ENCODE measurements around the gene PLVAP. TPM values are rescaled to one million over a fixed set of nuclear protein-coding genes. Genes with fewer than 3 reads are reported as not detected.

The PLVAP gene
- total RNA-seq, 1 donor from 2014 or later, result 0.84 TPM

DNA sequence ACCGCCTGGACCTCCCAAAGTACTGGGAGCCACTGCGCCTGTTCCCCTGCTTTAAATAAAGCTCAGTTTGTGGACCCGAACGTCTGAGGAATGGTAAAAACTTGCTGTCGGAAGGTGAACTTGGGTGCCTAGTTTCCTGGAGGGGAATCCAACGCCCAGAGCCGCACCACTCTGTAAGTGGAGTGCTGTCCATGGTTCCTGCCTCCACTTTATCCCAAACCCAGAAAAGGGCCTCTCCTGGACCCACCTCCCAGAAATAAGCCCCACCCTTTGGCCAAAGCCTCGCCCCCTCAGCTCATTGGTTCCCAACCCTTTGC, 44.8 kb downstream of the PLVAP start:
- no peak overlapping the region for H3K4me3 Mint-ChIP-seq
- intact Hi-C loops (cut with micrococcal nuclease), result loop anchor here (10.0 kb wide), 1 partner anchor 422 kb away; the partner anchor contains the start of gene FCHO1
- peaks cover 6% of the 10 kb centered on the region for H3K27me3 Mint-ChIP-seq
- TF ChIP-seq, protein P1, sequence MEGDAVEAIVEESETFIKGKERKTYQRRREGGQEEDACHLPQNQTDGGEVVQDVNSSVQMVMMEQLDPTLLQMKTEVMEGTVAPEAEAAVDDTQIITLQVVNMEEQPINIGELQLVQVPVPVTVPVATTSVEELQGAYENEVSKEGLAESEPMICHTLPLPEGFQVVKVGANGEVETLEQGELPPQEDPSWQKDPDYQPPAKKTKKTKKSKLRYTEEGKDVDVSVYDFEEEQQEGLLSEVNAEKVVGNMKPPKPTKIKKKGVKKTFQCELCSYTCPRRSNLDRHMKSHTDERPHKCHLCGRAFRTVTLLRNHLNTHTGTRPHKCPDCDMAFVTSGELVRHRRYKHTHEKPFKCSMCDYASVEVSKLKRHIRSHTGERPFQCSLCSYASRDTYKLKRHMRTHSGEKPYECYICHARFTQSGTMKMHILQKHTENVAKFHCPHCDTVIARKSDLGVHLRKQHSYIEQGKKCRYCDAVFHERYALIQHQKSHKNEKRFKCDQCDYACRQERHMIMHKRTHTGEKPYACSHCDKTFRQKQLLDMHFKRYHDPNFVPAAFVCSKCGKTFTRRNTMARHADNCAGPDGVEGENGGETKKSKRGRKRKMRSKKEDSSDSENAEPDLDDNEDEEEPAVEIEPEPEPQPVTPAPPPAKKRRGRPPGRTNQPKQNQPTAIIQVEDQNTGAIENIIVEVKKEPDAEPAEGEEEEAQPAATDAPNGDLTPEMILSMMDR (IDR thresholded peaks at IDR 0.05), result no peak
- ChIA-PET POLR2A (interaction anchor here (1.0 to 2.0 kb wide), 2 partner anchors 23 to 59 kb away, joined by 3 to 13 read pairs; partner anchors contain the start of gene DDA1), CTCF (interaction anchor here (1.1 to 1.7 kb wide), 3 partner anchors 23 to 54 kb away, joined by 3 to 9 read pairs (median 3); partner anchors contain the start of genes DDA1 and MRPL34)
- DNase-seq (no peak), ATAC-seq (ENCODE audit: low read depth) (no peak)
- no peaks in the 10 kb centered on the region for H3K9me3 Mint-ChIP-seq
- H3K4me1 Mint-ChIP-seq, result peaks cover 39% of the 10 kb centered on the region
- no peak overlapping the region for H3K27ac Mint-ChIP-seq
- peaks cover 9% of the 10 kb centered on the region for H3K36me3 Mint-ChIP-seq (ENCODE audit: low read depth)

DNA sequence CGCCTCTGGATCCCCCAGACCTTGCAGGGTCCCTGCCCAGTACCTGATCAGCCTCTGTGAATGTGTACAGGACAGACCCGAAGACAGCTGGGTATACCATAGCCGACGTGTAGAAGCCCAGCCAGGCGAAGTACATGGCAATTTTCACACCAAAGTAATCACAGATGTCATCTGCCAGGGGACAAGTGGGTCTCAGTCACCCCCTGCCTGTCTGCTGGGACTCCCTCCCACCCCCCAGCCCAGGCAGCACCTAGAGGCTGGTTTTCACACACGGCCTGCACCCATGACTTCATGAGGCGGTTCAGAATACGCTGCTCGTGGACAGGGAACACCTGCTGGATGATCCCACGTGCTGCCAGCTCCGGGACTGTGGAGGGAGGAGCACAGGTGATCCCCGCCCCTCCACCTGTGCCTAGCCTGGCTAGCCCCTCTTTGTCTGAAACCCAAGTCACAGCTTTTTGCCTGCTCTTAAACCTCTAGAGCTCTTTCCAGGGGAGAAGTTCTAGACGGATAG, 46.0 kb downstream of the PLVAP start:
- ChIA-PET POLR2A (interaction anchor here (0.6 to 1.2 kb wide), 3 partner anchors 22 to 103 kb away, joined by 3 to 4 read pairs (median 3); partner anchors contain the start of gene DDA1), CTCF (no interaction called here)
- TF ChIP-seq, protein P1 (IDR thresholded peaks at IDR 0.05), result no peak
- intact Hi-C loops (cut with micrococcal nuclease), result loop anchor here (10.0 kb wide), 1 partner anchor 424 kb away; the partner anchor contains the start of gene FCHO1
- peaks cover 30% of the 10 kb centered on the region for H3K4me1 Mint-ChIP-seq
- no peak overlapping the region for H3K27ac Mint-ChIP-seq
- no peak for ATAC-seq (ENCODE audit: low read depth)
- H3K36me3 Mint-ChIP-seq (ENCODE audit: low read depth), result no peaks in the 10 kb centered on the region
- peaks cover 6% of the 10 kb centered on the region for H3K27me3 Mint-ChIP-seq
- H3K4me3 Mint-ChIP-seq, result no peak overlapping the region
- no peak for DNase-seq
- no peaks in the 10 kb centered on the region for H3K9me3 Mint-ChIP-seq

DNA sequence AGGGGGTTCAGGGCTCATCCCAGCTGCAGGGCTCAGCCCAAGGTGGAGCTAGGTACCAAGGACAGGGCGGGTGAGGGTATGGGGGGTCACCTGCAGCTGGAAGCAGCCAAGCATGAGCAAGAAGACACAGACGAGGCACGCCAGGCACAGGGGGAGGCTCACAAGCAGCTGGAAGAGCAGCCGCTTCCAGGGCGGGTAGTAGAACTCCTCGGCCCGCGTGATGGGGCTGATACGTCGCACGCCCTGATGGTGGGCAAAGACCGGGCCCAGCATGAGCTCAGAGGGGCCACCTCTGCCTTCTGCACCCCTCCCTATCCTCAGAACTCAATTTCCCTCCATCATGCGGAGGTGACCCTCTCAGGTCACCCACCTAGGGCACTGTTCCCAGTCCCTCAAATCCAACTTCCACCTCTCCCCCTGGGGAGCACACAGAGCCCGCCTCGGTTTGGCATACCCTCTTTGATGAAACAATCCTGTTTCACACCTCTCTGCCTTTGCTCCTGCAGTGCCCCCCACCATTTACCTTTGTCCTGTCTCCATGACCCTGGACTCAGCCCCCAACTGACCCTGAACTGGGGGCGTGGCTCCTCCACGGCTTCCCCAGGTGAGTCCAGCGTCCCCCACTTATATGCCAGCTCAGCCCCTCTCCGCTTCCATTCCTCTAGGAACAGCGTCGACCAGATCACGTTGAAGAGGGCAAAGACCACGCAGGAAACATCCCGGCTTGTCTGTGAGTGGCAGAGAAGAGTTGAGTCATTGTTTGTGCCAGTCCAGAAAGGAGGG, 46.7 kb downstream of the PLVAP start:
- peaks cover 6% of the 10 kb centered on the region for H3K27me3 Mint-ChIP-seq
- POLR2A ChIA-PET, result interaction anchor here (0.6 to 1.2 kb wide), 3 partner anchors 21 to 102 kb away, joined by 3 to 4 read pairs (median 3); partner anchors contain the start of gene DDA1
- no peaks in the 10 kb centered on the region for H3K36me3 Mint-ChIP-seq (ENCODE audit: low read depth)
- H3K27ac Mint-ChIP-seq, result no peak overlapping the region
- intact Hi-C loops (cut with micrococcal nuclease), result loop anchor here (10.0 kb wide), 1 partner anchor 424 kb away; the partner anchor contains the start of gene FCHO1
- peak overlapping the region; percentile 35 for H3K4me3 Mint-ChIP-seq
- no peak for ATAC-seq (ENCODE audit: low read depth)
- H3K9me3 Mint-ChIP-seq, result no peaks in the 10 kb centered on the region
- peaks cover 28% of the 10 kb centered on the region for H3K4me1 Mint-ChIP-seq
- DNase-seq, result no peak
- TF ChIP-seq, protein P1 (IDR thresholded peaks at IDR 0.05), result no peak
- CTCF ChIA-PET, result no interaction called here

DNA sequence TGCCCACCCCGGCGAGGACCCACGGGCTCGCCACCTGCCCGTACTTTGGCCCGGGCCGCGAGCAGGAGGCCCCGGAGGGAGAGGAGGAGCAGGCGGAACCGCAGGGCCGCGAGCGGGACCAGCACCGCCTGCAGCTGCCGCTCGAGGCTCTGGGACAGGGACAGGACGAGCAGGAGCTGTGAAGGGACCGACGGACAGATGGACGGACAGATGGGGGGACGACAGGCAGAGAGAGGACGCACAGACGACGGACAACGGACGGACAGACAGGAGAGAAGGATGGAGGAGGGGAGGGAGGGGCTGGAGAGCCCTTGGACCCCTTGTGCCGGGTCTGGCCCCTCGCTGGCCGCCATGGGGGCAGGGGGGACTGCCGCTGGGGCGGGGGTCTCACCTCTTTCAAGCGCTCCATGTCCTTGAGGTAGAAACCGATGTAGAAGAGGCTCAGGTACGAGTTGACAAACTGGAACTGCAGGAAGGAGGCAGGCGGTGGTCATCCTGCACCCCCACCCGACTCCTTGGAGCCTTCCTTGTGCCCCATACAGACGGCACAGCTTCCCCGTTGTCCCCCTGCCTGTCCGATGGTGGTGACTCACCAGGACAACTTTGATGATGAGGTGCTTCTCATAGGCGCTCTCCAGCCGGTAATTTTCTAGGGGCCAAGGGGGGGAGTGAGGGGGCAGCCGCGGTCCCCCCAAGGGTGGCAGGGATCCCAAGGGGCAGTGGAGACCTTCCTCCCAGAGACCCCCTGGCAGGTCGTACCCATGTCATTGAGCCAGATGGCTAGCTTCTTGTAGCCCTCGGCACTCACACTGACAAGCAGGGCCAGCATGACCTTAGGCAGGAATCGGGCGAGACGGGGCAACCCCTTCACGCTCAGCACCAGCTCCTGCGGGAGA, 47.5 kb downstream of the PLVAP start:
- Mint-ChIP-seq H3K36me3 (ENCODE audit: low read depth) (no peaks in the 10 kb centered on the region), H3K4me3 (peak overlapping the region; percentile 35), H3K4me1 (peaks cover 21% of the 10 kb centered on the region), H3K27ac (no peak overlapping the region), H3K27me3 (peaks cover 6% of the 10 kb centered on the region), H3K9me3 (no peaks in the 10 kb centered on the region)
- intact Hi-C loops (cut with micrococcal nuclease), result loop anchor here (10.0 kb wide), 1 partner anchor 425 kb away; the partner anchor contains the start of gene FCHO1
- TF ChIP-seq, protein P1 (IDR thresholded peaks at IDR 0.05), result no peak
- ATAC-seq (ENCODE audit: low read depth) (no peak), DNase-seq (no peak)
- POLR2A ChIA-PET, result interaction anchor here (3.5 kb wide), 1 partner anchor 20 kb away, joined by 24 read pairs; the partner anchor contains the start of gene DDA1
- CTCF ChIA-PET, result no interaction called here
